HG03045 (cell line): ENCODE measurements around the gene C2CD3.
"Not testable (repeated sequence)": the region's sequence is repeated elsewhere in the genome, so short reads cannot be mapped to it uniquely, and the experiment has no call there.

Source experiments
- ATAC-seq: cut with Tn5 transposase; IDR thresholded peaks from one replicate; pipeline ENCODE4 v1.9.1; 2021; ENCODE audit warnings: mild to moderate bottlenecking, moderate library complexity; ENCODE audit not compliant: unreplicated experiment

C2CD3 gene

GRCh38 chr11:74070723-74071492 lies 99.9 kb downstream of the C2CD3 start:
- ATAC-seq = no peak

GRCh38 chr11:74069146-74070046 lies 101.4 kb downstream of the C2CD3 start:
- no peak for ATAC-seq

GRCh38 chr11:74066663-74067062 lies 104.1 kb downstream of the C2CD3 start:
- not testable (repeated sequence) for ATAC-seq

- not testable (repeated sequence) for ATAC-seq
Measured at GRCh38 chr11:74065534-74065933, 105.3 kb downstream of the C2CD3 start.

GRCh38 chr11:74063628-74064027 lies 107.2 kb downstream of the C2CD3 start:
- not testable (repeated sequence) for ATAC-seq

- not testable (repeated sequence) for ATAC-seq
Measured at GRCh38 chr11:74061599-74061998, 109.2 kb downstream of the C2CD3 start.

- ATAC-seq = no peak
Measured at GRCh38 chr11:74057249-74058151, 113.3 kb downstream of the C2CD3 start.

- no peak for ATAC-seq
Measured at GRCh38 chr11:74055938-74056337, 114.9 kb downstream of the C2CD3 start.

- no peak for ATAC-seq
Measured at GRCh38 chr11:74050465-74050864, 120.3 kb downstream of the C2CD3 start.

GRCh38 chr11:74048993-74049392 lies 121.8 kb downstream of the C2CD3 start:
- ATAC-seq = no peak

GRCh38 chr11:74044538-74044937 lies 126.3 kb downstream of the C2CD3 start:
- ATAC-seq = no peak

- ATAC-seq = no peak
Measured at GRCh38 chr11:74043450-74043849, 127.4 kb downstream of the C2CD3 start.

GRCh38 chr11:74037309-74037708 lies 133.5 kb downstream of the C2CD3 start:
- ATAC-seq = no peak

- ATAC-seq = no peak
Measured at GRCh38 chr11:74035264-74035663, 135.5 kb downstream of the C2CD3 start.

- no peak for ATAC-seq
Measured at GRCh38 chr11:74033046-74033445, 137.8 kb downstream of the C2CD3 start.

GRCh38 chr11:74030723-74031676 lies 139.8 kb downstream of the C2CD3 start:
- ATAC-seq = no peak

GRCh38 chr11:74025467-74026166 lies 145.2 kb downstream of the C2CD3 start:
- ATAC-seq = no peak

- no peak for ATAC-seq
Measured at GRCh38 chr11:74024261-74025029, 146.4 kb downstream of the C2CD3 start.
